Measurements from ENCODE around the gene BARX1.
A peak's percentile ranks its signal among the peaks of the same experiment; 100 is the strongest.
"Not testable (repeated sequence)": the region's sequence is repeated elsewhere in the genome, so short reads cannot be mapped to it uniquely, and the experiment has no call there.

BARX1 gene

GRCh38 chr9:93955111-93955980, at the start of gene BARX1:
BARX1 (minus strand) TSS chr9:93955355; CDS start chr9:93955146, 209 bp downstream.
- DNase-seq (ENCODE audit: low spot score): peak; percentile 77

GRCh38 chr9:94002316-94003140, 47.4 kb upstream of the BARX1 start:
- peak; percentile 62 for DNase-seq (ENCODE audit: low spot score)

- no peak for DNase-seq (ENCODE audit: low spot score)
These were observed 41.7 kb upstream of the BARX1 start for GRCh38 chr9:93996863-93997262.

- no peak for DNase-seq (ENCODE audit: low spot score)
These were observed 41.2 kb upstream of the BARX1 start for GRCh38 chr9:93996367-93996766.

GRCh38 chr9:93994545-93994944, 39.4 kb upstream of the BARX1 start:
- DNase-seq (ENCODE audit: low spot score): no peak

GRCh38 chr9:93994132-93994531, 39.0 kb upstream of the BARX1 start:
- DNase-seq (ENCODE audit: low spot score): no peak

GRCh38 chr9:93992830-93993229, 37.7 kb upstream of the BARX1 start:
- DNase-seq (ENCODE audit: low spot score): no peak

GRCh38 chr9:93990448-93990847, 35.3 kb upstream of the BARX1 start:
- DNase-seq (ENCODE audit: low spot score): no peak

GRCh38 chr9:93988056-93988455, 32.9 kb upstream of the BARX1 start:
- DNase-seq (ENCODE audit: low spot score): no peak

GRCh38 chr9:93984860-93985259, 29.7 kb upstream of the BARX1 start:
- no peak for DNase-seq (ENCODE audit: low spot score)

GRCh38 chr9:93983875-93984274, 28.7 kb upstream of the BARX1 start:
- DNase-seq (ENCODE audit: low spot score): no peak

- no peak for DNase-seq (ENCODE audit: low spot score)
These were observed 24.6 kb upstream of the BARX1 start for GRCh38 chr9:93979721-93980120.

- no peak for DNase-seq (ENCODE audit: low spot score)
These were observed 23.4 kb upstream of the BARX1 start for GRCh38 chr9:93978551-93978950.

- DNase-seq (ENCODE audit: low spot score): no peak
These were observed 21.8 kb upstream of the BARX1 start for GRCh38 chr9:93976973-93977372.

GRCh38 chr9:93976081-93976480, 20.9 kb upstream of the BARX1 start:
- no peak for DNase-seq (ENCODE audit: low spot score)

GRCh38 chr9:93975262-93975661, 20.1 kb upstream of the BARX1 start:
- DNase-seq (ENCODE audit: low spot score): no peak

GRCh38 chr9:93974151-93974550, 19.0 kb upstream of the BARX1 start:
- DNase-seq (ENCODE audit: low spot score): no peak

- DNase-seq (ENCODE audit: low spot score): not testable (repeated sequence)
These were observed 17.5 kb upstream of the BARX1 start for GRCh38 chr9:93972655-93973054.

- DNase-seq (ENCODE audit: low spot score): no peak
These were observed 14.1 kb upstream of the BARX1 start for GRCh38 chr9:93969328-93969661.

GRCh38 chr9:93968451-93969327, 13.5 kb upstream of the BARX1 start:
- DNase-seq (ENCODE audit: low spot score): no peak

GRCh38 chr9:93967020-93967803, 12.1 kb upstream of the BARX1 start:
- DNase-seq (ENCODE audit: low spot score): no peak

All from ecto neural progenitor cell (in vitro differentiated cells).